ENCODE measurements around the gene IGSF8.
A peak's percentile ranks its signal among the peaks of the same experiment; 100 is the strongest.

IGSF8 gene

DNA sequence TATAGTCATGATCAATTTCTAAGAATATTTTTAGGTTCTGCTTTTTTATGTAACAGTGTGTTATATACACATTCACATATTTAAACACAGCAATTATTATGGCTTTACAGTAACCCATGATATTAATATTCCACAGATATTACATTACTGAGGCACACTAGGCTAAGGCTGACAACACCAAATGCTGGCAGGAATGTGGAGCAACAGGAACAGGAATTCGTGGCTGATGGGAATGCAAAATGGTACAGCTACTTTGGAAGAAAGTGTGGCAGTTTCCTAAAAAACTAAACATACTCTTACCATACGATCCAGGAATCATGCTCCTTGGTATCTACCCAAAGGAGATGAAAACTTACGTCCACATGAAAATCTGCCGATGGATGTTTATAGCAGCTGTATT, 19.0 kb downstream of the IGSF8 start:
- no peak overlapping the region for H3K4me3 ChIP-seq (ENCODE audit: low read depth, low read length)
- TF ChIP-seq, protein P1, sequence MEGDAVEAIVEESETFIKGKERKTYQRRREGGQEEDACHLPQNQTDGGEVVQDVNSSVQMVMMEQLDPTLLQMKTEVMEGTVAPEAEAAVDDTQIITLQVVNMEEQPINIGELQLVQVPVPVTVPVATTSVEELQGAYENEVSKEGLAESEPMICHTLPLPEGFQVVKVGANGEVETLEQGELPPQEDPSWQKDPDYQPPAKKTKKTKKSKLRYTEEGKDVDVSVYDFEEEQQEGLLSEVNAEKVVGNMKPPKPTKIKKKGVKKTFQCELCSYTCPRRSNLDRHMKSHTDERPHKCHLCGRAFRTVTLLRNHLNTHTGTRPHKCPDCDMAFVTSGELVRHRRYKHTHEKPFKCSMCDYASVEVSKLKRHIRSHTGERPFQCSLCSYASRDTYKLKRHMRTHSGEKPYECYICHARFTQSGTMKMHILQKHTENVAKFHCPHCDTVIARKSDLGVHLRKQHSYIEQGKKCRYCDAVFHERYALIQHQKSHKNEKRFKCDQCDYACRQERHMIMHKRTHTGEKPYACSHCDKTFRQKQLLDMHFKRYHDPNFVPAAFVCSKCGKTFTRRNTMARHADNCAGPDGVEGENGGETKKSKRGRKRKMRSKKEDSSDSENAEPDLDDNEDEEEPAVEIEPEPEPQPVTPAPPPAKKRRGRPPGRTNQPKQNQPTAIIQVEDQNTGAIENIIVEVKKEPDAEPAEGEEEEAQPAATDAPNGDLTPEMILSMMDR (IDR thresholded peaks at IDR 0.05; ENCODE audit: low read depth, low read length): no peak

DNA sequence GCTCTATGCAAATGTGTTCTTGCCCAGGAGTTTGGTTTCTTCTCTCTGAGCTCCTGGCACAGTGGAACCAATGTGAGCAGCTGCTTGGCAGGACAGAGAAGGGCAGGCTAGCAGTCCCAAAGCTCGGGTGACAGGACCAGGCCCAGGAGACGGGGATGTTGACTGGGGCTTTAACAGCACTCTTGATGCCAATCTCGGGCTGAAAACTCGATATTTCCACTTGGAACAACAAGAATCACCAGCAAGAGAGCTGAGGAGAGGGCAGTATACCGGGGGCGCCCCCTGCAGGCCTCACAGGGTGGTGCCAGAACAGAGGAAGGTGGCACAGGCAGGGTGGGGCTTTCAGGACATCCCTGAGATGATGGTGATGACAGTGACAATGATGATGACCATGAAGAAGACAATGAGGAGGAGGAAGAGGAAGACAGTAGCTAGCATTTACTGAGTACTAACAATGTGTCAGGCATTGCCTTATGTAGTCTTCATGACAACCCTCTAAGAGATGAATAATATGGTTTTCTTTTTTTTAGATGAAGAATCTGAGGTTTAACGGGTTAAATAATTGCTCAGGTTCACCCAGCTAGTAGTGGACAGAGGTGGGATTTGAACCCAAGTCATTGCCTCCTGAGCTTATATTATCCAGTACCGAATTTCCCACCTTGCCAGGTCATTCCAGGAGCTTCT, 19.8 kb downstream of the IGSF8 start:
- TF ChIP-seq, protein P1 (IDR thresholded peaks at IDR 0.05; ENCODE audit: low read depth, low read length): peak; percentile 86
- H3K4me3 ChIP-seq (ENCODE audit: low read depth, low read length): no peak overlapping the region

DNA sequence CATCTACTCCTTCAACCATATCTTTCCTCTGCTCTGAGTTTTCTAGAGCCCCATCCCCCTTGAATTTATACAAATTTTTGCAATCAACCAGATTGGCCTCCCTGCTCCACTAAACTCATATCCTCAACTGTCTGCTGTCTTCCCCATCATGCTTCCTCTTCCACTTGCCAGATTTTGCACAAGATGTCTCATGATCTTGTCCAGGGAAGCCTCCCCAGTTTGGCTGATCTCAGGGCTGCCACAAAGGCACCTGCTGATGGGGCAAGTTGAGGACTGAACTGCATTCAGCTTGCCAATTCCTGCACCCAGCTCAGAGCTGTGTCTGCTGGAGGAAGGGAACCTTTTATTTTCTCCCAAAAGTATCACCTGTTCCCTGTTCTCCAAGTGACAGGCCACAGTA, 20.9 kb downstream of the IGSF8 start:
- TF ChIP-seq, protein P1 (IDR thresholded peaks at IDR 0.05; ENCODE audit: low read depth, low read length): no peak
- no peak overlapping the region for H3K4me3 ChIP-seq (ENCODE audit: low read depth, low read length)

DNA sequence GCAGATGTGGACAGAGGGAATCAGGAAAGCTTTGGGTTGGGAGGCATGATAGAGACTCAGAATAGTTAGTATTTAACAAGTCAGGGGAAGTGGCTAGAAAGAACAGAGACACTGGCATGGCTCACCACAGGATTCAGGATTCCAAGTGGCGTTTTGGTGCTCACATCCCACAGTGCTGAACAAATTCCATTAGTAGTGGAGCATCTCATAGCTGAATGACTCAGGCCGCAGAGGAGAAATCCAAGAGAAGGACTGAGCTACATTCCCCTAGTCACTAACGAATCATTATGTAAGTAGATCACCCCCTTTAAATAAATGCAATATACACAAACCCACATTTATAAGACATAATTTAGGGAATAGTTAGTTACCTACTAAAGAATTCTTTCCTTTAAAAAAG, 22.1 kb downstream of the IGSF8 start:
- TF ChIP-seq, protein P1 (IDR thresholded peaks at IDR 0.05; ENCODE audit: low read depth, low read length): no peak
- H3K4me3 ChIP-seq (ENCODE audit: low read depth, low read length): no peak overlapping the region

DNA sequence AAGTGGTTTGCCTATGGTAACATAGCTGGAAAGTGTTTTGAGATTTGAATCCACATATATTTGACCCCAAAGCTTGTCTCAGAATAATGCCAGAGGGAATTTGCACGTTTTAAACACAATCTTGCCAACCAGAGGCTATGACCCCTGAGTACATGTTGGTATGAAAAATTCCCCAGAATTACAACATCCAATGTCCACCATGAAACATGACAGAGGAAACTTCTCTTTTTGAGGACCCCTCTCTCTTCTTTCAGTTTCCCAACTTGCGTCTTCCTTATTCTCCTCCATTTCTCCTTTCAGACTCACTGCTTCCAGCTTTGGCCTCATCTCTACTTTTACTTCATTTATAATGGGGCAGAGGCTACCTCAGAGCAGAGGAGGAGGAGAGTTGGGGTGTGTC, 22.6 kb downstream of the IGSF8 start:
- H3K4me3 ChIP-seq (ENCODE audit: low read depth, low read length): no peak overlapping the region
- TF ChIP-seq, protein P1 (IDR thresholded peaks at IDR 0.05; ENCODE audit: low read depth, low read length): no peak

DNA sequence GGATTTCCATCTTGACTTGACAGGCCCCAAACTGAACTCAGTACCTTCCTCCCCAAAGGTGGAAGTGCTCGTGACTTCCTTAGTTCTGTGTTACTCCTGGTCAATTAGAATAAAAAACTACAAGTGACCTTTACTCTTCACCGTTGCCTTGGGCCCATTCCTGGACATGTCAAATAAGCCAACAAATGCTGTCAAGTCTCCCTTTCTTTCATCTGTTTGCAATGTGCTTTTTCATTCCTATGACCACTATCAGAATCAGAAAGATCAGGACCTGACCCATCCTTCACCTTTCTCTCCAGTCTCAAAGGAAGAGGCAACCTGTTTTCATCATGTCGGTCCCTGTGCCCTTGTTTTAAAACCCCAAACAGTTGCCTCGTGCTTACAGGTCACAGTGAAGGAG, 23.6 kb downstream of the IGSF8 start:
- TF ChIP-seq, protein P1 (IDR thresholded peaks at IDR 0.05; ENCODE audit: low read depth, low read length): no peak
- no peak overlapping the region for H3K4me3 ChIP-seq (ENCODE audit: low read depth, low read length)

DNA sequence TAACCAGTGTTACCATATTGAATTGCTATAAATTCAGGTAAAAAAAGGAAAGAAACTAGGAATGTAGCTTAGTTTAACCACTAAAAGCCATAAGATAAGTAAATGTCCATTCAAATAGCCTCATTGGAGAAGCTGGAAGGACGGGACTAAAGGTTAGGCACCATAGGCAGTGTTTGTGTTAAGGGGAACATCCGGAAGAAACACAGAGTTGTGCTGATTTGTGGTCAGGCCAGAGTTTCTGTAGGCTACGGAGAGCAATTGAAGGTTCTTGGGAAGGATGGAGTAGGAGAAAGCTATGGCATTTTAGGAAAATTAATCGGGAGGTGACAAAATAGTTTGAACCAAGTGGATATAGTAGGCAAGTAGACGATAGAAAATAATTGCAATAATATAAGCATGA, 27.1 kb downstream of the IGSF8 start:
- TF ChIP-seq, protein P1 (IDR thresholded peaks at IDR 0.05; ENCODE audit: low read depth, low read length): no peak
- no peak overlapping the region for H3K4me3 ChIP-seq (ENCODE audit: low read depth, low read length)

Data from WI38 (cell line).